HG03469 (cell line): ENCODE measurements around the gene UGT1A4.

Experiments
- ATAC-seq: cut with Tn5 transposase; IDR thresholded peaks from one replicate; pipeline ENCODE4 v1.9.1; 2021; ENCODE audit warnings: mild to moderate bottlenecking, moderate library complexity, moderate number of reproducible peaks; ENCODE audit not compliant: unreplicated experiment

Gene UGT1A4

GRCh38 chr2:233779722-233780121 is 61.2 kb downstream of the UGT1A4 start:
- no peak for ATAC-seq

- no peak for ATAC-seq
These were observed 62.2 kb downstream of the UGT1A4 start for GRCh38 chr2:233780771-233781170.

GRCh38 chr2:233789554-233789953 is 71.0 kb downstream of the UGT1A4 start:
- ATAC-seq, result no peak

GRCh38 chr2:233791151-233791882 is 72.8 kb downstream of the UGT1A4 start:
- no peak for ATAC-seq

- ATAC-seq, result no peak
These were observed 73.4 kb downstream of the UGT1A4 start for GRCh38 chr2:233791883-233792329.

- ATAC-seq, result no peak
These were observed 74.2 kb downstream of the UGT1A4 start for GRCh38 chr2:233792720-233793119.

- ATAC-seq, result no peak
These were observed 75.1 kb downstream of the UGT1A4 start for GRCh38 chr2:233793465-233794127.

- no peak for ATAC-seq
These were observed 75.7 kb downstream of the UGT1A4 start for GRCh38 chr2:233794128-233794658.

GRCh38 chr2:233795735-233796171 is 77.2 kb downstream of the UGT1A4 start:
- ATAC-seq, result no peak

- ATAC-seq, result no peak
These were observed 77.7 kb downstream of the UGT1A4 start for GRCh38 chr2:233796254-233796653.

- no peak for ATAC-seq
These were observed 80.0 kb downstream of the UGT1A4 start for GRCh38 chr2:233798335-233799086.

- ATAC-seq, result no peak
These were observed 80.6 kb downstream of the UGT1A4 start for GRCh38 chr2:233799087-233799665.

- ATAC-seq, result no peak
These were observed 81.2 kb downstream of the UGT1A4 start for GRCh38 chr2:233799716-233800115.

- ATAC-seq, result no peak
These were observed 81.7 kb downstream of the UGT1A4 start for GRCh38 chr2:233800208-233800607.

- no peak for ATAC-seq
These were observed 83.0 kb downstream of the UGT1A4 start for GRCh38 chr2:233801357-233802131.

GRCh38 chr2:233802132-233802815 is 83.7 kb downstream of the UGT1A4 start:
- no peak for ATAC-seq

- no peak for ATAC-seq
These were observed 84.9 kb downstream of the UGT1A4 start for GRCh38 chr2:233803292-233803911.

GRCh38 chr2:233803994-233804393 is 85.5 kb downstream of the UGT1A4 start:
- ATAC-seq, result no peak

GRCh38 chr2:233807215-233807865 is 88.8 kb downstream of the UGT1A4 start:
- ATAC-seq, result no peak
